H9 (cell line): Measurements from ENCODE around the gene ZNF821. TPM values are rescaled to one million over a fixed set of nuclear protein-coding genes. Genes with fewer than 3 reads are reported as not detected.

Experiments used
- DNase-seq: peaks from one replicate; pipeline ENCODE4 v3.0.0-alpha.2; 2017
- H2AFZ ChIP-seq: one replicate; pipeline ENCODE4 v1.6.1; 2013; ENCODE audit warnings: mild to moderate bottlenecking, low read length, control low read depth, moderate library complexity
- H2AK5ac ChIP-seq: 2 replicates; pipeline ENCODE4 v1.6.1; 2013; ENCODE audit warnings: low read length, control low read depth, mixed read lengths; ENCODE audit not compliant: insufficient read length
- H2BK120ac ChIP-seq: one replicate; pipeline ENCODE4 v1.6.1; 2013; ENCODE audit warnings: low read depth, mild to moderate bottlenecking, low read length, control low read depth, inconsistent platforms; ENCODE audit not compliant: poor library complexity, severe bottlenecking
- H2BK12ac ChIP-seq: 2 replicates; pipeline ENCODE4 v1.6.1; 2013; ENCODE audit warnings: low read length, control low read depth, mixed read lengths, low read depth; ENCODE audit not compliant: insufficient read length
- H2BK15ac ChIP-seq: 2 replicates; pipeline ENCODE4 v1.6.1; 2013; ENCODE audit warnings: low read depth, low read length, control low read depth
- H2BK20ac ChIP-seq: one replicate; pipeline ENCODE4 v1.6.1; 2013; ENCODE audit warnings: low read depth, mild to moderate bottlenecking, low read length, control low read depth, inconsistent platforms; ENCODE audit not compliant: poor library complexity, severe bottlenecking
- H2BK5ac ChIP-seq: 2 replicates; pipeline ENCODE4 v1.6.1; 2013; ENCODE audit warnings: low read length, control low read depth, mixed read lengths; ENCODE audit not compliant: insufficient read length
- H3K14ac ChIP-seq: 2 replicates; pipeline ENCODE4 v1.6.1; 2013; ENCODE audit warnings: low read length, control low read depth; ENCODE audit not compliant: insufficient read depth
- H3K18ac ChIP-seq: 2 replicates; pipeline ENCODE4 v1.6.1; 2013; ENCODE audit warnings: low read depth, mild to moderate bottlenecking, mixed read lengths, low read length, control low read depth; ENCODE audit not compliant: insufficient read length
- H3K23ac ChIP-seq: 2 replicates; pipeline ENCODE4 v1.6.1; 2013; ENCODE audit warnings: low read length, control low read depth, mixed read lengths, low read depth; ENCODE audit not compliant: insufficient read length
- H3K23me2 ChIP-seq: 2 replicates; pipeline ENCODE4 v1.6.1; 2013; ENCODE audit warnings: low read depth, mild to moderate bottlenecking, mixed read lengths, low read length, control low read depth; ENCODE audit not compliant: insufficient read length, poor library complexity, severe bottlenecking
- H3K27ac ChIP-seq: 2 replicates; pipeline ENCODE4 v1.5.1; 2013; ENCODE audit warnings: low read length, control low read depth, mixed read lengths, low read depth; ENCODE audit not compliant: insufficient read length
- H3K27me3 ChIP-seq: 2 replicates; pipeline ENCODE4 v1.6.1; 2013; ENCODE audit warnings: low read length, control low read depth, inconsistent platforms; ENCODE audit not compliant: insufficient read depth
- H3K4ac ChIP-seq: 2 replicates; pipeline ENCODE4 v1.6.1; 2013; ENCODE audit warnings: low read depth, mild to moderate bottlenecking, control low read depth, inconsistent platforms, low read length, moderate library complexity
- H3K4me1 ChIP-seq: 2 replicates; pipeline ENCODE4 v1.6.1; 2013; ENCODE audit warnings: low read length, control low read depth, inconsistent platforms; ENCODE audit not compliant: insufficient read depth
- H3K4me2 ChIP-seq: 2 replicates; pipeline ENCODE4 v1.6.1; 2013; ENCODE audit warnings: low read length, control low read depth, mixed read lengths; ENCODE audit not compliant: insufficient read length, insufficient read depth
- H3K56ac ChIP-seq: 2 replicates; pipeline ENCODE4 v1.6.1; 2013; ENCODE audit warnings: low read depth, mild to moderate bottlenecking, mixed read lengths, low read length, control low read depth; ENCODE audit not compliant: insufficient read length
- H3K79me1 ChIP-seq: 2 replicates; pipeline ENCODE4 v1.6.1; 2013; ENCODE audit warnings: low read depth, mild to moderate bottlenecking, moderate library complexity, low read length, control low read depth, inconsistent platforms; ENCODE audit not compliant: insufficient read depth, poor library complexity, severe bottlenecking
- H3K79me2 ChIP-seq: 2 replicates; pipeline ENCODE4 v1.6.1; 2013; ENCODE audit warnings: low read length, control low read depth, inconsistent platforms; ENCODE audit not compliant: insufficient read depth
- H3K9ac ChIP-seq: 2 replicates; pipeline ENCODE4 v1.6.1; 2013; ENCODE audit warnings: low read length, control low read depth, mixed read lengths; ENCODE audit not compliant: insufficient read length; ENCODE audit errors: extremely low read depth
- H3K9me3 ChIP-seq: one replicate; pipeline ENCODE4 v1.6.1; 2013; ENCODE audit warnings: low read depth, low read length, inconsistent platforms; ENCODE audit not compliant: control insufficient read depth
- H3T11ph ChIP-seq: one replicate; pipeline ENCODE4 v1.6.1; 2013; ENCODE audit warnings: mild to moderate bottlenecking, low read length, control low read depth, inconsistent platforms
- H4K20me1 ChIP-seq: one replicate; pipeline ENCODE4 v1.6.1; 2013; ENCODE audit not compliant: control insufficient read depth, insufficient read length, insufficient read depth
- H4K5ac ChIP-seq: 2 replicates; pipeline ENCODE4 v1.6.1; 2013; ENCODE audit warnings: low read depth, mild to moderate bottlenecking, mixed read lengths, low read length, control low read depth; ENCODE audit not compliant: insufficient read length
- H4K8ac ChIP-seq: replicated peaks from 2 replicates; pipeline ENCODE4 v1.6.1; 2013; ENCODE audit warnings: low read length, control low read depth, mixed read lengths, low read depth; ENCODE audit not compliant: insufficient read length
- H4K91ac ChIP-seq: 2 replicates; pipeline ENCODE4 v1.6.1; 2013; ENCODE audit warnings: low read depth, mild to moderate bottlenecking, moderate library complexity, mixed read lengths, low read length, control low read depth; ENCODE audit not compliant: insufficient read length
- H3K27ac Mint-ChIP-seq, 3 experiments: 2 replicates in 2 of 3; 3 replicates in 1 of 3; pipeline ENCODE4 v1.8.0; 2020 to 2021; ENCODE audit warnings: mixed read lengths in 3 of 3, mild to moderate bottlenecking in 1 of 3, moderate library complexity in 1 of 3
- H3K27me3 Mint-ChIP-seq: 2 replicates; pipeline ENCODE4 v1.8.0; 2021; ENCODE audit warnings: low read depth, mild to moderate bottlenecking, moderate library complexity, mixed read lengths
- H3K36me3 Mint-ChIP-seq, 3 experiments: 2 replicates in 2 of 3; 3 replicates in 1 of 3; pipeline ENCODE4 v1.8.0; 2020 to 2021; ENCODE audit warnings: low read depth in 3 of 3, mixed read lengths in 3 of 3; ENCODE audit not compliant: insufficient read depth in 1 of 3
- H3K4me1 Mint-ChIP-seq, 2 experiments: 2 replicates each; pipeline ENCODE4 v1.8.0; 2020; ENCODE audit warnings: mixed read lengths in 2 of 2
- H3K4me3 Mint-ChIP-seq, 2 experiments: 2 replicates in 1 of 2; 3 replicates in 1 of 2; pipeline ENCODE4 v1.8.0; 2020 to 2021; ENCODE audit warnings: mild to moderate bottlenecking in 2 of 2, mixed read lengths in 2 of 2, moderate library complexity in 1 of 2
- H3K9me3 Mint-ChIP-seq, 2 experiments: 2 replicates in 1 of 2; 3 replicates in 1 of 2; pipeline ENCODE4 v1.8.0; 2020; ENCODE audit warnings: mild to moderate bottlenecking in 2 of 2, mixed read lengths in 2 of 2, moderate library complexity in 1 of 2
- CTCF ChIP-seq: fragments of 200-600 bp; sonication (generic); conservative IDR thresholded peaks from 3 replicates; pipeline ENCODE4 v1.8.0; 2021; ENCODE audit warnings: antibody characterized with exemption, mild to moderate bottlenecking
- WGBS: extraction: QIAGEN DNeasy Blood & Tissue Kit; methylation state at CpG from one replicate; pipeline ENCODE4 v1.1.7; 2013; ENCODE audit warnings: missing lambda C conversion rate, low lambda C conversion rate, mixed read lengths; ENCODE audit not compliant: insufficient read length; ENCODE audit errors: extremely low coverage; 5-methylcytosine and 5-hydroxymethylcytosine counted together
- total RNA-seq: library from RNA; stranded (reverse); gene quantifications from 2 replicates; pipeline ENCODE4 v1.2.1, GENCODE V29; 2021

Gene ZNF821
- total RNA-seq, 1 experiment from 2014 or later = 12.5 TPM

- no peak for DNase-seq
- Histone ChIP-seq H4K8ac (no peak overlapping the region), H3K79me1 (no peaks in the 10 kb centered on the region), H3K4ac (no peak overlapping the region), H2BK5ac (no peak overlapping the region), H3K9me3 (no peaks in the 10 kb centered on the region), H3K18ac (no peak overlapping the region), H2BK12ac (no peak overlapping the region), H2AK5ac (no peak overlapping the region), H3K27ac (no peak overlapping the region), H3K4me2 (no peak overlapping the region), H3K27me3 (no peaks in the 10 kb centered on the region), H4K5ac (no peak overlapping the region), H3K23me2 (no peaks in the 10 kb centered on the region), H4K91ac (no peak overlapping the region), H3K9ac (no peak overlapping the region), H3K56ac (no peak overlapping the region), H2BK20ac (no peak overlapping the region), H3T11ph (no peak overlapping the region), H3K23ac (no peak overlapping the region), H3K79me2 (peaks cover 63% of the 10 kb centered on the region), H3K4me1 (no peaks in the 10 kb centered on the region), H2BK15ac (no peak overlapping the region), H3K14ac (no peak overlapping the region), H4K20me1 (no peaks in the 10 kb centered on the region), H2BK120ac (no peak overlapping the region), H2AFZ (no peak overlapping the region)
- no peak overlapping the region for H3K27ac Mint-ChIP-seq
- TF ChIP-seq CTCF = no peak
- H3K4me3 Mint-ChIP-seq = no peak overlapping the region
- H3K27me3 Mint-ChIP-seq = no peaks in the 10 kb centered on the region
- whole genome bisulfite sequencing = no CpG with 5 or more reads among the region's 9 CpGs
- H3K4me1 Mint-ChIP-seq = peaks cover 13 to 20% of the 10 kb centered on the region in 2 experiments
- H3K9me3 Mint-ChIP-seq = no peaks in the 10 kb centered on the region
- H3K36me3 Mint-ChIP-seq = peaks cover 20 to 36% (median 28%) of the 10 kb centered on the region in 3 experiments
These were observed 20.3 kb upstream of the ZNF821 start for GRCh38 chr16:71904239-71904638.
